Heart left ventricle (tissue), 16 donors: ENCODE data around the gene HIC2. TPM values are rescaled to one million over a fixed set of nuclear protein-coding genes. Genes with fewer than 3 reads are reported as not detected.
"Not testable (repeated sequence)": the region's sequence is repeated elsewhere in the genome, so short reads cannot be mapped to it uniquely, and the experiment has no call there.

Source experiments
- ATAC-seq, 4 donors: fragments of 200-7000 bp; cut with Tn5 transposase; one replicate each; pipeline ENCODE4 v1.9.1; 2020 to 2022; ENCODE audit warnings: moderate library complexity in 4 of 4, mild to moderate bottlenecking in 3 of 4, moderate number of reproducible peaks in 1 of 4
- DNase-seq, 5 donors: peaks; one replicate each; pipeline ENCODE4 v3.0.0-alpha.2; 2020
- H3K27ac ChIP-seq, 12 donors: fragments of 200-600 bp; sonication (generic) in 4 of 12; one replicate each; pipeline versions ENCODE4 v1.5.0 to v1.8.0; 2016 to 2022; ENCODE audit warnings: mild to moderate bottlenecking in 2 of 12
- H3K27me3 ChIP-seq, 9 donors: fragments of 200-600 bp; sonication (generic) in 2 of 9; one replicate each; pipeline versions ENCODE4 v1.5.1 to v1.8.0; 2016 to 2022; ENCODE audit warnings: mild to moderate bottlenecking in 3 of 9
- H3K36me3 ChIP-seq, 9 donors: fragments of 200-600 bp; sonication (generic) in 2 of 9; one replicate each; pipeline versions ENCODE4 v1.5.0 to v1.8.0; 2018 to 2022; ENCODE audit warnings: mild to moderate bottlenecking in 2 of 9
- H3K4me1 ChIP-seq, 12 donors: fragments of 200-600 bp; sonication (generic) in 4 of 12; one replicate each; pipeline versions ENCODE4 v1.5.0 to v1.8.0; 2016 to 2022; ENCODE audit warnings: mild to moderate bottlenecking in 3 of 12
- H3K4me3 ChIP-seq, 12 donors: fragments of 200-600 bp; sonication (generic) in 4 of 12; one replicate each; pipeline versions ENCODE4 v1.5.0 to v1.8.0; 2017 to 2022; ENCODE audit warnings: mild to moderate bottlenecking in 9 of 12, moderate library complexity in 4 of 12
- H3K9me3 ChIP-seq, 12 donors: fragments of 200-600 bp; sonication (generic) in 4 of 12; one replicate each; pipeline versions ENCODE4 v1.5.0 to v1.8.0; 2016 to 2022; ENCODE audit warnings: mild to moderate bottlenecking in 1 of 12
- POLR2A ChIP-seq, 2 donors: fragments of 450-650 bp; IDR thresholded peaks; one replicate each; pipeline ENCODE4 v1.6.1; 2017; ENCODE audit warnings: antibody characterized with exemption in 2 of 2, mild to moderate bottlenecking in 2 of 2, moderate library complexity in 2 of 2
- WGBS, 4 donors: extraction: QIAGEN DNeasy Blood & Tissue Kit in 2 of 4; methylation state at CpG; one replicate each; pipeline versions ENCODE4 v1.1.5 to v1.1.7; 2013 to 2018; 5-methylcytosine and 5-hydroxymethylcytosine counted together
- intact Hi-C, 10 donors: fragments of 100-400 bp; cut with DNase I; formaldehyde crosslinking; loops; one replicate each; pipeline versions ENCODE4 v1.11.1 to v1.14.2; 2022
- polyA plus RNA-seq, 2 donors: library from polyadenylated mRNA; stranded (reverse); fragments of 200-250 nt; gene quantifications; one replicate each; pipeline ENCODE4 v1.2.3, GENCODE V29; 2013
- total RNA-seq, 9 donors: library from RNA; depleted of rRNA in 2 of 9; stranded (reverse); fragments of >200 nt in 2 of 9; fragmentation: NEBNext Ultra II Directional in 3 of 9; extraction: Animal tissue kit (Norgen Biotek cat#: 25700) in 3 of 9; gene quantifications; one replicate each; pipeline versions ENCODE4 v1.1.0 to v1.2.4, GENCODE V29; 2016 to 2023
- TF ChIP-seq, protein P1 (sequence below), 12 donors: fragments of 200-600 bp; sonication (generic) in 4 of 12; IDR thresholded peaks; one replicate each; pipeline versions ENCODE4 v1.5.0 to v1.8.0; 2018 to 2022; ENCODE audit warnings: antibody characterized with exemption in 12 of 12, mild to moderate bottlenecking in 5 of 12
- donor health status: ischemic (EF 13 %, LVEDD 7.1; RV severe dilation, severe dysfunction).
- donor health status: healthy with polysubstance abuse.
- donor health status: DM: no; HTN: yes; CAD: no.
- donor health status: DM: no; HTN: no; CAD: no.
- donor health status: ischemic (EF 25% LVEDD 6.9; RV normal size, moderate dysfunction).
- donor health status: ischemic (EF 25% LVEDD 5.7; RV mildly dilated, moderate dysfunction).
- donor health status: healthy.
- donor health status: DM: yes; HTN: yes; CAD: no.
- donor health status: ischemic (EF 35%, LVEDD 5.7; RV mildly dilated, moderate dysfunction).
- donor health status: nonischemic (EF 11% LVEDD 7.7; RV severe dilation, severe dysfunction).
- donor health status: DM: yes; HTN: yes; CAD: no.
- donor health status: PGD.
- donor health status: ischemic (EF 29% LVEDD 5.4; RV normal size, mild dysfunction).
- donor health status: nonischemic (EF 23%, LVEDD 6.1; RV moderate dilation, normal function).

Gene HIC2
- total and polyA plus RNA-seq, 11 donors: 1.1 to 2.8 (median 1.9) TPM

DNA sequence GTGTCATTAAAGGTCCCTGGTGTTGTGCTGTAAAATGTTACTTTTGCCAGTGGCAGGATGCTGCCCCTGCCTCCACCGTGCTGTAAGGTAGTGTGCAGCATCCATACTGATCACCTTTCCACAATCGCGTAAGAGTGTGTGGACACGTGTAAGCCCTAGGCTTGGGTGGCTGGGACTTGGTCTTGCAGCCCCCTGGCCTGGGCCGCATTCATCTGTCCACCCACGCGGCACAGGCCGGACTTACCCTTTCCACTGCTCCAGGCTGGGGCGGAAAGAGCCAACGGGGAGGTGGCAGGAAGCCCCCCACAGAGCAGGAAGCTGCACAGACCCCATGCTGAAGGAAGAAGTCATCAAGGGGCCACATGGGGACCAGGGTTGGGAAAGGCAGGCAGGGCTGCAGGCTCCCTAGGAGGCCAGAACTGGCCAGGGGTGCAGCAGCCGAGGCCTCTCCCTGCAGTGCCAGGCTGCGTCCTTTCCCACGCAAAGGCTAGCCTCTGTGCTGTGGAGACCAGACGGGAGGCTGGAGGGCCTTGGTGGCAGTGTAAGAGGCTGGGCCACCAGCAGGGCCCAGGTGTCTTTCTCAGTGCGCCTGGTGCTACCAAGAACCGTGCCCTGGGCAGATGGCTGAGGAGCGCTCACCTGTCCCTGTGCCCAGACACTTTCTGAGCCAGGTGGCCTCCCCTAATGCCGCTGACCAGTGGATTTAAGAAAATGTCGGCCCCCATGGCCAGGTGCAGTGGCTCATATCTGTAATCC lies 38.3 kb downstream of the HIC2 start:
- Histone ChIP-seq H3K36me3 (no peaks in the 10 kb centered on the region), H3K4me1 (no peaks in the 10 kb centered on the region), H3K4me3 (no peak overlapping the region), H3K27ac (no peak overlapping the region), H3K27me3 (no peaks in the 10 kb centered on the region), H3K9me3 (no peaks in the 10 kb centered on the region)
- TF ChIP-seq, protein P1, sequence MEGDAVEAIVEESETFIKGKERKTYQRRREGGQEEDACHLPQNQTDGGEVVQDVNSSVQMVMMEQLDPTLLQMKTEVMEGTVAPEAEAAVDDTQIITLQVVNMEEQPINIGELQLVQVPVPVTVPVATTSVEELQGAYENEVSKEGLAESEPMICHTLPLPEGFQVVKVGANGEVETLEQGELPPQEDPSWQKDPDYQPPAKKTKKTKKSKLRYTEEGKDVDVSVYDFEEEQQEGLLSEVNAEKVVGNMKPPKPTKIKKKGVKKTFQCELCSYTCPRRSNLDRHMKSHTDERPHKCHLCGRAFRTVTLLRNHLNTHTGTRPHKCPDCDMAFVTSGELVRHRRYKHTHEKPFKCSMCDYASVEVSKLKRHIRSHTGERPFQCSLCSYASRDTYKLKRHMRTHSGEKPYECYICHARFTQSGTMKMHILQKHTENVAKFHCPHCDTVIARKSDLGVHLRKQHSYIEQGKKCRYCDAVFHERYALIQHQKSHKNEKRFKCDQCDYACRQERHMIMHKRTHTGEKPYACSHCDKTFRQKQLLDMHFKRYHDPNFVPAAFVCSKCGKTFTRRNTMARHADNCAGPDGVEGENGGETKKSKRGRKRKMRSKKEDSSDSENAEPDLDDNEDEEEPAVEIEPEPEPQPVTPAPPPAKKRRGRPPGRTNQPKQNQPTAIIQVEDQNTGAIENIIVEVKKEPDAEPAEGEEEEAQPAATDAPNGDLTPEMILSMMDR (IDR thresholded peaks at IDR 0.05): no peak
- TF ChIP-seq POLR2A (IDR thresholded peaks at IDR 0.05): no peak
- DNase-seq: no peak
- ATAC-seq: peak in 1 of 4 donors; percentile 16
- 84 to 90% (median 87%) methylated on average over 10 to 19 of the region's 19 CpGs for WGBS, 4 donors
- intact Hi-C loops: no loop called here

DNA sequence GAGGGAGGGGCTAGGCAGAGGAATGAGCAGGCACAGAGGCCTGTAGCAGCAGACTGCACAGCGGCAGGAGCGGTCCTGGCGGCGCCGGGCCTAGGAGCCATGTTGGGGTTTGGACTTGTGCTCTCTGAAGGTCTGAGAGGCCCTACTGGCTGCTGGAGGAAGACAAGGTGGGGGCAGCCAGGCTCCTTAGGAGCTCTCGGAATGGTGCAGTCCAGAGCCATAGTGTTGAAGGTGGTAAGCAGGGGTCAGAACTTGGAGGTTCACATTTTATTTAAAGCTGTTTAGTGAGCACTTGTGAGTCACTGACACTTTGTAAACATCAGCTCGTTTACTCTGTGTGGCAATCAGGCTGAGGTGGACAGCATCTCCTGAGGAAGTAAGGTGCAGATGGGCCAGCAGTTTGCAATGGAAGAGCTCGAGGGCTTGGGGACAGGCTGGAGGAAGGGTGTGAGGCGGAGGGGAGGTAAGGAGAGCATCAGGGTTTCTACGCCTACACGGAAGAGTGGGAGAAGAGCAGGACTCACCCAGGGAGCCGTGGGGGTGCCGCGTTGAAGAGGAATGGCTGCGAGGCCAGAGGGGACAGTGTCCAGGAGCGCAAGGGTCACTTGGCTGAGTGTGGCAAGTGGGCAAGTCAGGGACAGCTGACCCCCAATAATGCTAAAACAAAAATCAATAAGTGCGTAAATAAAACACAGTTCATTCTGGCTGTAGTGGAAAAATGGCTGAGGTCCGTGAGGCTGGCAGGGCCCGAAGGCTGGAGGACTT lies 40.0 kb downstream of the HIC2 start:
- TF ChIP-seq, protein P1 (IDR thresholded peaks at IDR 0.05): no peak
- no peak for TF ChIP-seq POLR2A (IDR thresholded peaks at IDR 0.05)
- Histone ChIP-seq H3K4me1 (no peaks in the 10 kb centered on the region), H3K9me3 (no peaks in the 10 kb centered on the region), H3K4me3 (no peak overlapping the region), H3K36me3 (no peaks in the 10 kb centered on the region), H3K27ac (no peak overlapping the region), H3K27me3 (no peaks in the 10 kb centered on the region)
- 89 to 92% (median 91%) methylated on average over 19 of the region's 19 CpGs for WGBS, 4 donors
- ATAC-seq (no peak), DNase-seq (no peak)
- intact Hi-C loops: no loop called here

DNA sequence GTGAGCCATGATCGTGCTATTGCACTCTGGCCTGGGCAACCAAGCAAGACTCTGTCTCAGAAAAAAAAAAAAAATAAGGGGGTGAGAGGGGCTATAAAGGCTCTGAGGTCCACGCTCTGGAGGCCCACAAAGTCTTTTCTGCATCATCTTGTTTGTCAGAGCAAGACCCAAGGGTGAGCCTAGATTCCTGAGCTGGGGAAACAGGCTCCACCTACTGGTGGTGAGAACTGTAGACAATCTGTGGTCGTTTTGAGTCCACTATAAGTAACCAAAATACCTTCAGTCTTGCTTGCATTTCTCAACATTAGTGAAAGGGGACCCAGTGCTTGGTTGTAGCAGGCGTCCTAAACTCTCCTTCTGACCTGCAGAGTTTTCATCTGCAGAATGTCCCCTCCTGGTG lies 45.5 kb downstream of the HIC2 start:
- DNase-seq, H3K27me3 ChIP-seq, H3K36me3 ChIP-seq, intact Hi-C loops, H3K27ac ChIP-seq, H3K9me3 ChIP-seq, H3K4me1 ChIP-seq, H3K4me3 ChIP-seq: not testable (repeated sequence)
- peak in 3 of 4 donors; percentile 39 to 65 (median 62) for ATAC-seq
- 90 to 93% methylated on average over 1 of the region's 4 CpGs; no CpG with 5 or more reads in 2 of the 4 donors for WGBS, 4 donors

DNA sequence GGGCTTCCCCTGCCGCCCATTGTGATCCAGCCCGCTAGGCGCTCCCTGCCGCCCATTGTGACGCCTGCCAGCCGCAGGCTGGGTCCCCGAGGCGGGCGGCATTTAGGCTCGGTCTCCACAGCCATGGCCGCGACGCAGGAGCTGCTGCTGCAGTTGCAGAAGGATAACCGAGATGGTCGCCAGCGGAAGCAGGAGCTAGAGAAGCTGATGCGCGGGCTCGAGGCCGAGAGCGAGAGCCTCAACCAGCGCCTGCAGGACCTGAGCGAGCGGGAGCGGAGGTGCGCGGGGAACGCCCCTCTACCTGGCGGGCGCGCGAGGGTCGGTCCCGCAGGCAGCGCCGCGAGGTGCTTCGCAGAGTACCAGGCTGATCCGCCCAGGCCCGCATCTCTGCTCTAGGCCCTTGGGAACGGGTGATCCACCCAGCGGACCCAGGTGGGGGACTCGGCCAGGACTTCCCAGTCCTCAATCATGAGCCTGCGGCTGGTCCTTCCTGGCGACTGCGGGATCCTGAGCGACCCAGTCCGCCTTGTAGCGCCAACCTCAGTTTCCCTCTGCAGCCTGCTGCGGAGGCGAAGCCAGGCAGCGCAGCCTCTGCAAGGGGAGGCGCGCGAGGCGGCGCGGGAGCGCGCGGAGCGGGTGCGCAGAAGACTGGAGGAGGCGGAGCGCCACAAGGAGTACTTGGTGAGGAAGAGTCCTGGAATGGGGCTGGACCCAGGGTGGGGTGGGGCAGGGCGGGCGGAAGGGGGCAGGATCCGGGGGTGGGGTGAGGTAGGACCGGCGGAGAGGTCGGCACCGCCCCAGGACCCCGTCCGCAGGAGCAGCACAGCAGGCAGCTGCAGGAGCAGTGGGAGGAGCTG lies 50.4 kb downstream of the HIC2 start, which contains the start of gene TMEM191C:
Gene TMEM191C, plus strand, starts transcription at position 51 of the 857 bp plus-strand sequence. Its CDS starts 73 bp downstream, at position 124.
- H3K36me3 ChIP-seq, H3K9me3 ChIP-seq, intact Hi-C loops, H3K27me3 ChIP-seq, DNase-seq, H3K4me1 ChIP-seq: not testable (repeated sequence)
- peak in 1 of 4 donors; percentile 13 for ATAC-seq
- peak within 1 kb of the TSS in 1 of 12 donors; percentile 44 for H3K27ac ChIP-seq
- 1 to 2% methylated on average over 16 to 18 of the region's 74 CpGs; no CpG with 5 or more reads in 2 of the 4 donors for WGBS, 4 donors
- peak within 1 kb of the TSS in 10 of 12 donors; percentile 17 to 61 (median 50) for H3K4me3 ChIP-seq

DNA sequence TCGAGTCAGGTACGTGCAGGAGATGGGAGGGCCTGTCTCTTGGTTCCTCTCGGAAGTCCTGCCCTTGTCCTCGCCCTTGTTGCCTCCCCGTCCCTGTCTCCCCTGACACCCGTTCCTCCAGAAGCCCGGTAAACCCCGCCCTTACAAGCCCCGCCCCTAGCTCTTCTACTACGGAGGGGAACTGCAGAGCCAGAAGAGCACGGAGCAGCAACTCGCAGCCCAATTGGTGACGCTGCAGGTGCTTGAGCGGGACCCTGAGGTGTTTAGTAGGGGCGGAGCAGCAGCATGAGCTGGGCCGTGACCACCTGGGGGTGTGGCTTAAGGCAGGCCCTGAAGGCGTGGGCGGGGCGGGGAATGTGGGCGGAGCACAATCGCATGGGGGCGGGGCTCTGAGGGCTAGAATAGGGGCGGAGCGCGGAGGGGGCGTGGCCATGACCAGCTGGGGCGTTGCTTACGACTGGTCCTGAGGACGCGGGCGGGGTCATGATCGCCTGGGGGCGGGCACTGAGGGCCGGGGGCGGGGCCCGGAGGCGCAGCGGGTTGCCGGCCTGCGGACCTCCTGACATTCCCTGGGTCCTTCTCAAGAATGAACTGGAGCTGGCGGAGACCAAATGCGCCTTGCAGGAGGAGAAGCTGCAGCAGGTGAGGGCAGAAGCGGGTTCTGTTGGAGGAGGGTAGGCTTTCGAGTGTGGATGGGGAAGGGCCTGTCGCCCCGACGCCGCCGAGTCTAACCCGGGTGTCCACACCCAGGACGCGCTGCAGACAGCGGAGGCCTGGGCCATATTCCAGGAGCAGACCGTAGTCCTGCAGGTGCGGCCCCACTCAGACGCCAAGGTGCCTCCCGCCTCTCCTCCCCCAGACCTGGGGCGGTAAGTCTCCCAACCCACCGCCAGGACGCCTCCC lies 51.3 kb downstream of the HIC2 start:
- H3K4me1 ChIP-seq, H3K27me3 ChIP-seq, H3K9me3 ChIP-seq, H3K36me3 ChIP-seq, intact Hi-C loops: not testable (repeated sequence)
- ATAC-seq (peak; percentile 97 to 99 (median 98)), DNase-seq (peak; percentile 85 to 94 (median 91))
- Histone ChIP-seq H3K27ac (peak overlapping the region in 1 of 12 donors; percentile 44), H3K4me3 (peak overlapping the region in 10 of 12 donors; percentile 17 to 61 (median 50))
- 0% methylated on average over 5 to 19 of the region's 60 CpGs; no CpG with 5 or more reads in 1 of the 4 donors for WGBS, 4 donors

DNA sequence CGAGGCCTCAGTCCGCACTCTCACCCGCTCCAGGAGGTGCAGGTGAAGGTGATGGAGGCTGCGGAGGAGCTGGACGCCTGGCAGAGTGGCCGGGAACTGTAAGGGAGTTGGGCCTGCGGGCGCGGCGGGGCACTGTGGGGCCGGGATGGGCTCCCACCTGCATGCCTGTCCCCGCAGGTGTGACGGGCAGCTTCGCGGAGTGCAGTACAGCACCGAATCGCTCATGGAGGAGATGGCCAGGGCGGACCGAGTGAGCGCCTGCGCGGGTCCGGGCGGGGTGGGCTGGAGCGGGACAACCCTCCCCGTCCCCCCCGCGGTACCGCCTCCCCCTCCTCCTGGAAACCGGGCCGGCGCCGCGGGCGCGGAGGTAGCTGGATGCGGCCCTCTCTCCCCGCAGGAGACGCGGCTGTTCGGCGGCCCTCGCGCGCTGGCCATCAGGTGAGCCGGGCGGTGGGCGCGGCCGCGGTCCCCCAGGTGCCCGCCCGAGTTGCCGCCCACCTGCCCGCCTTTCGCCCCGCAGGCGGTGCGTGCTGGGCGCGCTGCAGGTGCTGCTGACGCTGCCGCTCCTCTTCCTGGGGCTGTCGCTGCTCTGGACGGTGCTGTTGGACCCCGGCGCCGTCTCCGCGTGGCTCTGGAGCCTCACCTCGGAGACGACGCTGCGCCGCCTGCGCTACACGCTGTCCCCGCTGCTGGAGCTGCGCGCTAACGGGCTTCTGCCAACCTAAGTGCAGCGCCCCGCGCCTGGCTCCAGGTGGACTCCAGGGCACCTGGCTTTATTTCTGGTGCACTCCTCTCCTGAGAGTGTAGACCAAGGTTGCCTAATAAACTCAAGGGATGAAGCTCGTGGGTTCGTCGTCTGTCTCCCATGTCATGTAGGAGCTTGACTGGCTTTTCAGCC lies 52.2 kb downstream of the HIC2 start:
- H3K27ac ChIP-seq, intact Hi-C loops, H3K36me3 ChIP-seq, H3K27me3 ChIP-seq, H3K4me1 ChIP-seq, H3K9me3 ChIP-seq, ATAC-seq: not testable (repeated sequence)
- WGBS, 4 donors: 10 to 24% (median 22%) methylated on average over 6 to 50 of the region's 87 CpGs; no CpG with 5 or more reads in 1 of the 4 donors
- DNase-seq: peak in 1 of 5 donors; percentile 3
- peak overlapping the region in 1 of 12 donors; percentile 21 for H3K4me3 ChIP-seq
